Activated CD4-positive, CD25-positive, alpha-beta regulatory T cell treated with anti-CD3 and anti-CD28 coated beads, Interleukin-2, amount 50 U/mL, for 72 hours (primary cell): ENCODE measurements around the gene CDA.

ENCODE experiments used
- DNase-seq: peaks from one replicate; pipeline ENCODE4 v3.0.0; 2021

Gene CDA

GRCh38 chr1:20618550-20618949, 29.7 kb downstream of the CDA start:
- DNase-seq, result no peak

- DNase-seq, result no peak
Measured at GRCh38 chr1:20619999-20620398, 31.1 kb downstream of the CDA start.

- DNase-seq, result no peak
Measured at GRCh38 chr1:20621012-20621411, 32.1 kb downstream of the CDA start.

- no peak for DNase-seq
Measured at GRCh38 chr1:20624709-20625108, 35.8 kb downstream of the CDA start.

GRCh38 chr1:20625176-20626097, 36.5 kb downstream of the CDA start:
- DNase-seq, result no peak

GRCh38 chr1:20626098-20626427, 37.2 kb downstream of the CDA start:
- no peak for DNase-seq

- DNase-seq, result no peak
Measured at GRCh38 chr1:20626524-20626923, 37.6 kb downstream of the CDA start.

GRCh38 chr1:20630729-20631128, 41.8 kb downstream of the CDA start:
- no peak for DNase-seq

GRCh38 chr1:20632386-20632785, 43.5 kb downstream of the CDA start:
- no peak for DNase-seq

GRCh38 chr1:20633190-20634064, 44.5 kb downstream of the CDA start, which contains the start of gene PINK1:
Gene PINK1 (plus strand): TSS chr1:20633458. CDS start chr1:20633549, 91 bp downstream.
- peak; percentile 96 for DNase-seq

GRCh38 chr1:20634065-20634593, 45.2 kb downstream of the CDA start:
- no peak for DNase-seq

- DNase-seq, result no peak
Measured at GRCh38 chr1:20634594-20635084, 45.7 kb downstream of the CDA start.

- DNase-seq, result no peak
Measured at GRCh38 chr1:20636785-20637347, 48.0 kb downstream of the CDA start.

- peak; percentile 55 for DNase-seq
Measured at GRCh38 chr1:20640183-20640597, 51.3 kb downstream of the CDA start.

- DNase-seq, result no peak
Measured at GRCh38 chr1:20641975-20642374, 53.1 kb downstream of the CDA start.

- DNase-seq, result no peak
Measured at GRCh38 chr1:20643080-20643479, 54.2 kb downstream of the CDA start.

- no peak for DNase-seq
Measured at GRCh38 chr1:20644416-20644815, 55.5 kb downstream of the CDA start.

- DNase-seq, result no peak
Measured at GRCh38 chr1:20645414-20645813, 56.5 kb downstream of the CDA start.

GRCh38 chr1:20648438-20648837, 59.5 kb downstream of the CDA start:
- DNase-seq, result no peak

- DNase-seq, result no peak
Measured at GRCh38 chr1:20648946-20649345, 60.0 kb downstream of the CDA start.

- no peak for DNase-seq
Measured at GRCh38 chr1:20652300-20652699, 63.4 kb downstream of the CDA start.

GRCh38 chr1:20654104-20654690, 65.3 kb downstream of the CDA start:
- no peak for DNase-seq

GRCh38 chr1:20657024-20657423, 68.1 kb downstream of the CDA start:
- no peak for DNase-seq
